GM19395 (cell line): Measurements from ENCODE around the gene JDP2.

ENCODE experiments used
- ATAC-seq: cut with Tn5 transposase; IDR thresholded peaks from one replicate; pipeline ENCODE4 v1.9.1; 2021; ENCODE audit warnings: mild to moderate bottlenecking, moderate library complexity; ENCODE audit not compliant: unreplicated experiment

The JDP2 gene

GRCh38 chr14:75435473-75435872, 7.7 kb downstream of the JDP2 start:
- ATAC-seq = no peak

GRCh38 chr14:75437201-75438143, 9.7 kb downstream of the JDP2 start:
- no peak for ATAC-seq

GRCh38 chr14:75438486-75439080, 10.8 kb downstream of the JDP2 start:
- ATAC-seq = no peak

- ATAC-seq = no peak
Measured at GRCh38 chr14:75439989-75440388, 12.2 kb downstream of the JDP2 start.

GRCh38 chr14:75440733-75441477, 13.1 kb downstream of the JDP2 start:
- ATAC-seq = no peak

- ATAC-seq = no peak
Measured at GRCh38 chr14:75441728-75442127, 13.9 kb downstream of the JDP2 start.

- no peak for ATAC-seq
Measured at GRCh38 chr14:75442166-75442565, 14.3 kb downstream of the JDP2 start.

GRCh38 chr14:75442642-75443041, 14.8 kb downstream of the JDP2 start:
- no peak for ATAC-seq

GRCh38 chr14:75443203-75443969, 15.6 kb downstream of the JDP2 start:
- no peak for ATAC-seq

- no peak for ATAC-seq
Measured at GRCh38 chr14:75445236-75445635, 17.4 kb downstream of the JDP2 start.

GRCh38 chr14:75445963-75446362, 18.1 kb downstream of the JDP2 start:
- no peak for ATAC-seq

GRCh38 chr14:75446447-75446846, 18.6 kb downstream of the JDP2 start:
- no peak for ATAC-seq

GRCh38 chr14:75448209-75448608, 20.4 kb downstream of the JDP2 start:
- no peak for ATAC-seq

- no peak for ATAC-seq
Measured at GRCh38 chr14:75449036-75449435, 21.2 kb downstream of the JDP2 start.

- ATAC-seq = no peak
Measured at GRCh38 chr14:75449696-75450095, 21.9 kb downstream of the JDP2 start.

- ATAC-seq = no peak
Measured at GRCh38 chr14:75450381-75451276, 22.8 kb downstream of the JDP2 start.

- ATAC-seq = no peak
Measured at GRCh38 chr14:75452324-75452723, 24.5 kb downstream of the JDP2 start.

- no peak for ATAC-seq
Measured at GRCh38 chr14:75452900-75453816, 25.3 kb downstream of the JDP2 start.
